ENCODE results near the gene HACD3.
"Not testable (repeated sequence)": the region's sequence is repeated elsewhere in the genome, so short reads cannot be mapped to it uniquely, and the experiment has no call there.

Gene HACD3

DNA sequence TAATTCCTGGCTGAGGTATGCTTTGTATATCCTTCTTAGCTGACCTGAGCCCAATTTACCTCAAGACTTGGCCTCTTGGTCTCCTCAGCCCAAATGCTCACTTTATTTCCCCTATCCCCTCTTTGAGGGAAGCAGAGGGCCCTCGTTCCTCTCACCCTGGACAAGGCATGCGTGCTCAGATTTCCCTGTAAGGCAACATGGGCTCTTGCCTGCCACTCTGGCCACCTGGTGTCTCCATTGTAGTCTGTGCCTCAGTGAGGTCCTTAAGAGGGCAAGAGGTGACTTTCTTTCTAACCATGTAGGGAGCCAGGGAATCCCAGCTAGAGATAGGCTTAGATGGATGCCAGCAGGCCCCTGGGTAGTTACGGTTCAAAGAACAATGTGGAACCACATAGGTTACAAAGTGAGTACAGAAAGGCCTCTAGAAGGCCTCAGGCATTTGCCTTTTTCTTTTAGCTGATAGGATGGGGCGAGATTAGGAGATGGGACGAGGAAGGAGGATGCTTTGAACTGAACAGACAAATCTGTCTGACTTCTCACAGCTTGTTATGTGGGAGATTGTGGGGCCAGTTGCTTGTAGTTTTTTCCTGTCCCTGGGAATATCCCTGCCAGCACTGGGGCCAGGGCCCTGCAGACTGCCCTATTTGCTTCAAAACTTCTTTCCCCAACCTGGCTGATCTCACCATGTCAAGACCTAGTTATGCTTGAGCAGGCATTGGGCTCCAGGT, 81.8 kb downstream of the HACD3 start:
- H3K27me3 ChIP-seq (ENCODE audit: insufficient read depth, poor library complexity, severe bottlenecking): no peaks in the 10 kb centered on the region
- TF ChIP-seq, protein P1, sequence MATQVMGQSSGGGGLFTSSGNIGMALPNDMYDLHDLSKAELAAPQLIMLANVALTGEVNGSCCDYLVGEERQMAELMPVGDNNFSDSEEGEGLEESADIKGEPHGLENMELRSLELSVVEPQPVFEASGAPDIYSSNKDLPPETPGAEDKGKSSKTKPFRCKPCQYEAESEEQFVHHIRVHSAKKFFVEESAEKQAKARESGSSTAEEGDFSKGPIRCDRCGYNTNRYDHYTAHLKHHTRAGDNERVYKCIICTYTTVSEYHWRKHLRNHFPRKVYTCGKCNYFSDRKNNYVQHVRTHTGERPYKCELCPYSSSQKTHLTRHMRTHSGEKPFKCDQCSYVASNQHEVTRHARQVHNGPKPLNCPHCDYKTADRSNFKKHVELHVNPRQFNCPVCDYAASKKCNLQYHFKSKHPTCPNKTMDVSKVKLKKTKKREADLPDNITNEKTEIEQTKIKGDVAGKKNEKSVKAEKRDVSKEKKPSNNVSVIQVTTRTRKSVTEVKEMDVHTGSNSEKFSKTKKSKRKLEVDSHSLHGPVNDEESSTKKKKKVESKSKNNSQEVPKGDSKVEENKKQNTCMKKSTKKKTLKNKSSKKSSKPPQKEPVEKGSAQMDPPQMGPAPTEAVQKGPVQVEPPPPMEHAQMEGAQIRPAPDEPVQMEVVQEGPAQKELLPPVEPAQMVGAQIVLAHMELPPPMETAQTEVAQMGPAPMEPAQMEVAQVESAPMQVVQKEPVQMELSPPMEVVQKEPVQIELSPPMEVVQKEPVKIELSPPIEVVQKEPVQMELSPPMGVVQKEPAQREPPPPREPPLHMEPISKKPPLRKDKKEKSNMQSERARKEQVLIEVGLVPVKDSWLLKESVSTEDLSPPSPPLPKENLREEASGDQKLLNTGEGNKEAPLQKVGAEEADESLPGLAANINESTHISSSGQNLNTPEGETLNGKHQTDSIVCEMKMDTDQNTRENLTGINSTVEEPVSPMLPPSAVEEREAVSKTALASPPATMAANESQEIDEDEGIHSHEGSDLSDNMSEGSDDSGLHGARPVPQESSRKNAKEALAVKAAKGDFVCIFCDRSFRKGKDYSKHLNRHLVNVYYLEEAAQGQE (IDR thresholded peaks at IDR 0.05; ENCODE audit: insufficient replicate concordance, low read depth): no peak
- TF ChIP-seq SPI1 (IDR thresholded peaks at IDR 0.05; ENCODE audit: borderline replicate concordance, low read depth) (no peak), POLR2AphosphoS5 (IDR thresholded peaks at IDR 0.05; ENCODE audit: low read depth) (no peak), GABPA (IDR thresholded peaks at IDR 0.05; ENCODE audit: low read depth) (no peak)
- TF ChIP-seq, protein P2, sequence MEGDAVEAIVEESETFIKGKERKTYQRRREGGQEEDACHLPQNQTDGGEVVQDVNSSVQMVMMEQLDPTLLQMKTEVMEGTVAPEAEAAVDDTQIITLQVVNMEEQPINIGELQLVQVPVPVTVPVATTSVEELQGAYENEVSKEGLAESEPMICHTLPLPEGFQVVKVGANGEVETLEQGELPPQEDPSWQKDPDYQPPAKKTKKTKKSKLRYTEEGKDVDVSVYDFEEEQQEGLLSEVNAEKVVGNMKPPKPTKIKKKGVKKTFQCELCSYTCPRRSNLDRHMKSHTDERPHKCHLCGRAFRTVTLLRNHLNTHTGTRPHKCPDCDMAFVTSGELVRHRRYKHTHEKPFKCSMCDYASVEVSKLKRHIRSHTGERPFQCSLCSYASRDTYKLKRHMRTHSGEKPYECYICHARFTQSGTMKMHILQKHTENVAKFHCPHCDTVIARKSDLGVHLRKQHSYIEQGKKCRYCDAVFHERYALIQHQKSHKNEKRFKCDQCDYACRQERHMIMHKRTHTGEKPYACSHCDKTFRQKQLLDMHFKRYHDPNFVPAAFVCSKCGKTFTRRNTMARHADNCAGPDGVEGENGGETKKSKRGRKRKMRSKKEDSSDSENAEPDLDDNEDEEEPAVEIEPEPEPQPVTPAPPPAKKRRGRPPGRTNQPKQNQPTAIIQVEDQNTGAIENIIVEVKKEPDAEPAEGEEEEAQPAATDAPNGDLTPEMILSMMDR (IDR thresholded peaks at IDR 0.05; ENCODE audit: insufficient read depth, low read length): no peak
- peak overlapping the region; percentile 83 for H3K4me3 ChIP-seq (replicated peaks; ENCODE audit: insufficient read depth, low read length)
- H3K27ac ChIP-seq (replicated peaks): peak overlapping the region; percentile 89
- peak in 1 of 2 experiments; percentile 3 for DNase-seq (ENCODE audit: low read depth in 1 of 2, low spot score in 1 of 2)

DNA sequence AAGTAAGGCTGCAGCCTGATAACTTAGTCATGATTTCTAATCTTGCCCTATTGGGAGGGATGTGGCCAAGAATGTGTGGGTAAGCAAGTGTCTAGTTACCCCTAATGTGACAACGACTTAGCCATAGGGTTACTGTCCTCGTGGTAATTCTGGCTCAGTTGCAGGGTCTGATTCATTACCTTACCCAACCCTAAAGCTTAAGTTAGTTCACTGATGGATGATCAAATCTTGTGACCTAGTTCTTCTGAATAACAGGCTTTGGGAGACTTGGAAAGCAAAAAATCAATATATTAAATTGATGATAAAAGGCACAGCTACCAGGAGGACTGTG, 82.3 kb downstream of the HACD3 start:
- no peak for DNase-seq (ENCODE audit: low read depth in 1 of 2, low spot score in 1 of 2)
- no peak overlapping the region for H3K27ac ChIP-seq (replicated peaks)
- H3K4me3 ChIP-seq (replicated peaks; ENCODE audit: insufficient read depth, low read length): no peak overlapping the region
- H3K27me3 ChIP-seq (ENCODE audit: insufficient read depth, poor library complexity, severe bottlenecking): no peaks in the 10 kb centered on the region
- TF ChIP-seq SPI1 (IDR thresholded peaks at IDR 0.05; ENCODE audit: borderline replicate concordance, low read depth) (no peak), GABPA (IDR thresholded peaks at IDR 0.05; ENCODE audit: low read depth) (no peak), POLR2AphosphoS5 (IDR thresholded peaks at IDR 0.05; ENCODE audit: low read depth) (no peak)
- TF ChIP-seq, protein P1 (IDR thresholded peaks at IDR 0.05; ENCODE audit: insufficient replicate concordance, low read depth): no peak
- TF ChIP-seq, protein P2 (IDR thresholded peaks at IDR 0.05; ENCODE audit: insufficient read depth, low read length): no peak

DNA sequence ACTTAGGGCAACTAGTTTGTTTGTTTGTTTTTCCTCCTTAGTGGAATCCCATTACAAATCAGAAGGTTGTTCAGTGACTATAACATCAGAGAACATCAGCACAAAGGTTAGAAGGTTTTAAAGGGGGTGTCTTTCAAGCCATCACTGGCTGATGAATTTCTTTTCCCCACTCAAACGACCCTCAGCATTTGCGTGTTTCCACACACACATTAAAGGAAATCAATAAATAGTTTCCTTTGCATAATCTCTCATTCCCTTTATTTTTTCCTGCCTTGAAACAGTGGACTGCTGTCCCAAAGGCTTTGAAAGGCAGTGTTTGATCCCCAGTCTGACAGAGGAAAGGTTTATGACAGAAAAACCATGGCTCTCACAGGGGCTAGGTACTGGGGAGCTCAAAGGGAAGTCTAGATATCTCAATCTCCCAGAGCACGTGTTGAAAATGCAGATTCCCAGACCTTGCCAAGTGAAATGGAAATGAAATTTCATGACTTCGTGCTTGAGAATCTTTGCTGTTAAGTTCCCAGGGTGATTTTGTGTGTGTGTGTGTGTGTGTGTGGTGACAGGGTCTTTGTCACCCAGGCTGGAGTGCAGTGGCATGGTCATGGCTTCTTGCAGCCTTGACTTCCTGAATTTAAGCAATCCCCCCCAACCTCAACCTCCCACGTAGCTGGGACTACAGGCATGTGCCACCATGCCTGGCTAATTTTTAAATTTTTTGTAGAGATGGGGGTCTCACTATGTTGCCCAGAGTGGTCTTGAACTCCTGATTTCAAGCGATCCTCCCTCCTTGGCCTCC, 82.9 kb downstream of the HACD3 start:
- Histone ChIP-seq H3K4me3 (replicated peaks; ENCODE audit: insufficient read depth, low read length) (no peak overlapping the region), H3K27ac (replicated peaks) (0 out of 2 replicates have a peak overlapping the region, but pooled peaks have one; percentile 1), H3K27me3 (ENCODE audit: insufficient read depth, poor library complexity, severe bottlenecking) (no peaks in the 10 kb centered on the region)
- TF ChIP-seq SPI1 (IDR thresholded peaks at IDR 0.05; ENCODE audit: borderline replicate concordance, low read depth): 0 out of 2 replicates have a peak, but pooled peaks have one; percentile 8
- TF ChIP-seq, protein P2 (IDR thresholded peaks at IDR 0.05; ENCODE audit: insufficient read depth, low read length): no peak
- peak in 1 of 2 experiments; percentile 17 for DNase-seq (ENCODE audit: low read depth in 1 of 2, low spot score in 1 of 2)

DNA sequence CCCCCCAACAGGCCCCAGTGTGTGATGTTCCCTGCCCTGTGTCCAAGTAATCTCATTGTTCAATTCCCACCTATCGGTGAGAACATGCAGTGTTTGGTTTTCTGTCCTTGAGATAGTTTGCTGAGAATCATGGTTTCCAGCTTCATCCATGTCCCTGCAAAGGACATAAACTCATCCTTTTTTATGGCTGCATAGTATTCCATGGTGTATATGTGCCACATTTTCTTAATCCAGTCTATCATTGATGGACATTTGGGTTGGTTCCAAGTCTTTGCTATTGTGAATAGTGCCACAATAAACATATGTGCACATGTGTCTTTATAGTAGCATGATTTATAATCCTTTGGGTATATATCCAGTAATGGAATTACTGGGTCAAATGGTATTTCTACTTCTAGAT, 85.6 kb downstream of the HACD3 start:
- DNase-seq (ENCODE audit: low read depth in 1 of 2, low spot score in 1 of 2); H3K27me3 ChIP-seq (ENCODE audit: insufficient read depth, poor library complexity, severe bottlenecking); H3K4me3 ChIP-seq (replicated peaks; ENCODE audit: insufficient read depth, low read length); H3K27ac ChIP-seq (replicated peaks): not testable (repeated sequence)
